GM11168 (cell line): ENCODE data around the gene IL18BP.

Experiments used
- in situ Hi-C: fragments of 300-500 bp; cut with MboI; formaldehyde crosslinking; loops from one replicate; pipeline ENCODE4 v1.12.0; 2022; ENCODE audit warnings: low sequenced_read_pairs; ENCODE audit not compliant: unreplicated experiment

The IL18BP gene

DNA sequence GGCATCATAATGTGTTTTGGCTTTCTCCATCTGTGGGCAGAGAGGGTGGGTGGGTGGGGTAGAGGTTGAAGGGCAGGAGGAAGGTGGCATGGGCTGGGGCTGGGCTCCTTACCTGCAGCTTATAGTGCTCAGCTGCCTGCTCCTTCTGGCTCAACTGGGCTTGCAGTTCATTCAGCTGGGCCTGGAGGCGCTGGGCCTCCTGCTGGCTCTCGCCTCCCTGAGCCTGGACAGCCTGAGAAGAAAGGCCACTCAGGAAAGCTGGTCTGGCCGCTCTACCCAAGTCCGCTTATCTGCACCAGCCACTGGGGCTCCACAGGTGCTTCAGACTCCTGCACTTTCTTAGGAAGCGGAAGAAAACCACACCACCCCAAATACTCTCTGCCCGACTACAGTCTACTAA is 10.4 kb downstream of the IL18BP start:
- in situ Hi-C loops = no loop called here

DNA sequence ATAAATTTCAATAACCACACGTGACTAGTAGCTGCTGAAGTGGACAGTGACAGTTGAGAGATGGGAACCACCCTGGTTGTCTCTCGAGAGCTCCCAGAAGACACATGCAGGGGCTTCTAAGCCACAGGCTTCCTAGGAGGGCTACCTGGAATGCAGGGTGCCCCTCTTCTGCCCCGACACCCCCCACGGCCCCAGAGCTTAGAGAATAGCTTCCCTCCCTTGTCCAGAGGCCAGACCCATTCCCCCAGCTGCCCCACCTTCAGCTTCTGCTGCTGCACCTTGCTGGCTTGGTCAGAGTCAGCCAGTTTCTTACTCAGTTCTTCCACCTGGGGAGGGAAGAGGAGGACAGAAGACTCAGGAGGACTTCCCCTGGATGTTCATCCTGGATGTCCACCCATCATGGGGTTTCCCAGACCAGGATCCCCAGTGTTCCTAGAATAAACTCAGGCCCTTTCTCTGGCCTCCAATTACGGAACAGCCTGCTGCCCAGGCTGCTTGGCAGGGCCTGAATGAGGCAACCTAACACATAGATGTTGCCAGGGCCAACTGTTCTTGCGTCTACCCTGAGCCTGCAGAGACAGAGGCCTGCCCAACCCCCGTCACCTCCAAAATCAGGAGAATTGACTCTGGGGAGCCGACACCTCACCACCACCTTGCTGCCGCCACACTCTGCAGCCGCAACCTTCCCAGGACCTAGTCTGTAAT is 12.0 kb downstream of the IL18BP start:
- in situ Hi-C loops = no loop called here

DNA sequence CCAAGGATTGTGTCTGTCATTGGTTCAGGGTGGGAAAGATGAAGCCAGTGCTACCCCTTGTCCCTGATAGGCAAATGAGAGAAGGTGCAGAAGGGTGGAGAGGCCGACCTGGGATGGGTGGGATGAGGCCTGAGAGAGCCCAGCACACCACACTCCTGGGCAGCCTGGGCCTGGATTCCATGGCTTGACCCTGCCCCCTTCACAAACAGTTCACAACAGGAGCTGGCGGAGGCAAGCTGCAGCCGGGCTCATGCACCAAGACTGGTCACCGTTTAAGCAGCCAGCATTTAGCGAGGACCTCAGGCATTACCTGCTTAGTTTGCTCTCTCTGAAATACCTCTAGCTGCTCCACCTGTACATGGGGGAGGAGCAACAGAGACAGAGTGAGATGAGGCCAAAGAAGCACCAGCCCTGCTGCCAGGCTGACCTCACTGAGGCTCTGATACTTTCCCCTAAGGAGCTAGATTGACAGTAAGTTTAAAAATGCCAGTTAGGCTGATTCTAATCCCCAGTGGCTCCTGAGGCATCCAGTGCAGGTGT is 13.5 kb downstream of the IL18BP start:
- in situ Hi-C loops = no loop called here

DNA sequence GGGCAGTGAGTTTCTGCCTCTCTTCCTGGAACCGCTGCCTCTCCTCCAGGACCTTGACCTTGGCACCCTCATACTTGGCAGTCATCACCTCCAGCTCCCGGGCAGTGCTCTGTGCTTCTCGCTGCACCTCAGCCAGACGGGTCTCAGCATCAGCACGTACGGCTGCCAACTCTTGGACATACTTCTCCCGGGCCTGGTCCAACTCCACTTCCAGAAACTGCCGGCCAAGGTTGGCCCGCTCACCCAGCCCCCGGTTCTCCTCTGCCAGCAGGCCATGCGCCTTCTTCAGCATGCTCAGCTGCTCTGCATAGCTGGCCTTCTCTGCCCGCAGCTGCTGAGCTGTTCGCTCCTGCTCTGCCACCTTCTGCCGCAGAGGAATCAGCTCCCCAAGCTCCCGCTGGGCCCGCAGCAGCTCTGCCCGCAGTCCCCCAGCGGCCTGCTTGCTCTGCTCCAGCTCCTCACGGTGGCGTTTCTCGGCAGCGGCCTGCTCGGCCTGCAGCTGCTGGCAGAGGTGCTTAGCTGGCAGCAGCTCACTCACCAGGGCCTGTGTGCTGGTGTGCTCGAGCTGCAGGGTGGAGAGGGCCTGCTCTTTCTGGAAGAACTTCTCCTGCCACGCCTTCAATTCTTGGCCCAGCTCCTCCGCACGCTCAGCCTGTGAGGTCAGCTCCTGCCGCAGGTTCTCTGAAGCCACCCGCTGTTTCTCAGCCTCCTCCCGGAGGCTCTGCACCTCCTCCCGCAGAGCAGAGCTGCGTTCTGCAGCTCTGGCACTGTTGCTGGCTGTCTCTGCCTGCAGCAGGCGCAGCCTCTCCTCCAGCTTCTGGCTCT is 14.4 kb downstream of the IL18BP start:
- in situ Hi-C loops = no loop called here

DNA sequence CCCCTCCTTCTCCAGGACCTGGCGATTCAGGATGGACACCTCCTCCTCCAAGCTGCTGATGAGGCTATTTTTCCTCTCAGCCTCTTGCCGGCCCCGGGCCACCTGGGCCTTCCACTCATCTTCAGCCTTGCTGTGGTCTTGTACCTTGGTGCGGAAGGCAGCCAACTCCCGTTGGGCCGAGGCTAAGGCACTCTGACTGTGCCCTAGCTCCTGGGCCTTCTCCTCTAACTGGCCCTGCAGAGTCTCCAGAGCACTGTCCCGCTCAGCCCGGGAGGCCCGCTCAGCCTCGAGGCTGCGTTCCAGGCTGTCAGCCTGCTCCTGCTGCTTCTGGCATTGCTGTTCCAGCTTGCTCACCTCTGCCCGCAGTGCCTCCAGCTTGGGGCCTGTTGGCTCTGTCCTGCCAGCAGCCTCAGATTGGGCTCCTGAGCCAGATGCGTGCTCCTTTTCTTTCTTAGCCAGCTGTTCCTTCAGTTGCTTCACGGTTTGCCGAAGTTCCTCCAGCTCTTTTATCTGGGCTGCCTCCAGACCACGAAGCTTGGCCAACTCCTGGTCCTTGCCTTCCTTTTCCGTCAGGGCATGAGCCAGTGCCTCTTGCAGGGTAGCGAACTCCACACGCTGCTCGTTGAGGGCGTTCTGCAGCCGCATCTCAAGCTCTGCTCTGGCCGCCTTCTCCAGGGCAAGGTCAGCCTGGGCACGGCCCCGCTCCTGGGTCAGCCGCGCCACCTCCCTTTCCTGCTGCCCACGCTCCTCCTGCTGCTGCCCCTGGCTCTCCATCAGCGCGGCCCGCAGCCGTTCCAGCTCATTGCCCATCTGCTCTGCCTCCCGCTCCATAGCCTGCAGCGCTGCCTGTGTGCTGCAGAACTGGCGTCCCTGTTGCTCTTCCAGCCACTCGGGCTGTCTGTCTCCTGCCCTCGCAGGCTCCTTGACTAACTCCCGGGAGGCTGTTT is 15.3 kb downstream of the IL18BP start:
- in situ Hi-C loops = no loop called here

DNA sequence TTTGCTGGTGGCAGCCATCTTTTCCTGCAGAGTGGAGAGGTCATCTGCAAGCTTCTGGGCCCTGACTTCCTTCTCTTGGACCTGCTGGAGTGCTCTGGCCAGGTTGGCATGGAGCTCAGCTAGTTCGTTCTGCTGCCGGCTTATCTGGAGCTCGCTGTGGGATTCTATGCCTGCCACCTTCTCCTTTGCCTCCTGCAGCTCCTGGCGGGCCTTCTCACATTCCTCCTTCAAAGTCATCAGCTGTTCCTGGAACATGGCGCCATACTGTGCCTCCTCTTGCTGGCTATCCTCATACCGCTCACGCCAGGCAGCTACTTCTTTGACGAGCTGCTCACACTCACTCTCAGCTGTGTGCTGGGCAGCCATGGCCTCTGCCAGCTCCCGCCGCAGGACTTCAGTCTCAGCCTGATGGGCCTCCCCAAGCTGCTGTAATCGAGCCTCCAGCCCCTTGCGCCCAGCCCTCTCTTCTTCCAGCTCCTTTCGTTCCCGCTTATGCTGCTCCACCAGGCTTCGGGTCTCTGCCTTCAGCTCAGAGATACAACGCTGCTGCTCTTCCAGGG is 16.1 kb downstream of the IL18BP start:
- in situ Hi-C loops = no loop called here

DNA sequence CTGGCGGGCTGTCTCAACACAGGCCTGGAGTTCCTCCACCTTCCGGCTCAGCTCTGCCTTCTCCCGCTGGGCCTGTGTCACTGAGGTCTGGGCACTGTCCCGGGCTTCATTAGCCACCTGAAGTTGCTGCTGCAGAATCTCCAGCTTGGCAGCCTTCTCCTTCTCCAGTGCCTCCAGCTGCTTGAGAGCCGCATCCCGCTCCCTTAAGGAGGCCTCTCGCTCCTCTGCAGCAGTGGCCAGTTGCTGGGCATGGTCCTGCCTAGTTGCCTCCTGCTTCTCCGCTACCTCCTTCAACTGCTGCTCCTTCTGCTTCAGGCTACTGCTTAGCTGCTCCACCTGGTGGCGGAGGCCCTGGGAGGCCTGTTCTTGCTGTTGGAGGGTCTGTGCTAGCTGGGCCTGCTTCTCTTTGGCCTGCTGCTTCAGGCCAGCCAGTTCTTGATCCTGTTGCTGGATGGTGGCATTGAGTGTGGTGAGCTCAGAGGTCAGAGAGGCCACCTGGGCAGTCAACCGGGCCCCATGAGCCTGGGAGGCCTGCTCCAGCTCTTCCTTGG is 16.9 kb downstream of the IL18BP start:
- in situ Hi-C loops = no loop called here

DNA sequence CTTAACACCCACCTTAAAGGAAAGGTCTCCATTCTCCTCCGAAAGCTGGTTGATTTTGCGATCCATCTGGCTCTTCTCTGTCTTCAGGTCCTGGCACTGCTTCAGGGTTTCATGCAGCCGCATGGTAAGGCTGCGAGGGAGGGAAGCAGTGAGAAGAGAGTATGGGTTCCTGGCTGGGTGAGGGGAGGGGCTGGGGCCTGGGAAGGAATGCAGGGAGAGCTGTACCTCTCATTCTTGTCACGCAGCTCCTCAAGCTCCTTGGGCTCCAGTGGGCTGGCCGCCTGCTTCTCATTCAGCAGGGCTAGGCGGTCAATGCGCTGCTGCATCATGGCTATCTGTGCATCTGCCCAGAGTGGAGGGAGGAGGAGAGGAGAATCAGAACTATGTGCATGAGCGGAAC is 19.5 kb downstream of the IL18BP start:
- in situ Hi-C loops = no loop called here

DNA sequence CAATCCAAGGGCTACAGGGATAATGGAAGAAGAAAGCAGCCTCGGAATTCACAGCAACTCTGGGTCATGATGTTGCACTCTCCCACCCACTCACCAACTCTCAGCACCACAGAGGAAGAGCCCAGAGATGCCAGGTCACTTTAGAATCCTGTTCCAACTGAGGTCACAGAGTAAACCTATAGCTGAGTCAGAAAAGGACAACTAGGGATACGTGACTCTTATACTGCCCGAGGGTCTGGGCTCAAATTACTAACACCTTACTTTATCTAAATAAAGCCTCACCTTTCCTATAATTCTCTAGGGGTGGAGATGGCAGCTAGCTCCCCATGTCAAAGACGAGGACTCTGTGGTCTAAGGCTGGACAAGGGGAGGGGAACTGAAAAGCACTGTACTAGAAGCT is 24.6 kb downstream of the IL18BP start:
- in situ Hi-C loops = loop anchor here (10.0 kb wide), 1 partner anchor 71 kb away; no protein-coding TSS in a partner anchor

DNA sequence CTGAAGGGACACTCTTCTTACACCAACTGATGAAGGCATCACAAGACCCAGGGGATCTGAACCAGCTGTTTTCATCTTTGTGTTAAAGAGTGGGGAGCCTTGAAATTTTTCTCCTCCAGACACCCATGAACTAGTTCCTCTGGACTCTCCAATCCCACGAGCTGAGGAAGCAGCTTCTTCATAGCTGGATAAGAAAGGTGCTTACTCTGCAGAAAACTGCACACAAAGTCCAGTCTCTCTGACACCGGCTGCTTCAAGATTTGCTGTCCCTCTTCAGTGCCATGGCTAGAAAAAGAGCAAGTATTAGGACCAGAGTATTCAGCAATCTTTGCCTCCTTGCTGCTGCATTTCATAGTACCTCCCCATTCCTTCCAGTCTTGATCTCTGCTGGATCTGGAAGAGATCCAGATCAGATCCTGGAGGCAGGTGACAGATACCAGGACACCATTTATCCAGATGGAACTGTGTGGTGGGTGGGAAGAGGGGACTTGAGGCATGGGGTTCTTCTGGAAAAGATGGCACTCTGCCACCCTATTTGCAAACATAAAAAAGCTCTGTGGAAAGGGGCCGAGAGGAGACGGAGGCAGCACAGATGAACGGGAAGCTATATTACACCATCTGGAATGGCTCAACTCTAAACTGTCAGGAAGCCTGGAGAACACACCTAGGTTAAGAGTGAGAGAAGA is 25.5 kb downstream of the IL18BP start:
- in situ Hi-C loops = loop anchor here (10.0 kb wide), 1 partner anchor 71 kb away; no protein-coding TSS in a partner anchor

DNA sequence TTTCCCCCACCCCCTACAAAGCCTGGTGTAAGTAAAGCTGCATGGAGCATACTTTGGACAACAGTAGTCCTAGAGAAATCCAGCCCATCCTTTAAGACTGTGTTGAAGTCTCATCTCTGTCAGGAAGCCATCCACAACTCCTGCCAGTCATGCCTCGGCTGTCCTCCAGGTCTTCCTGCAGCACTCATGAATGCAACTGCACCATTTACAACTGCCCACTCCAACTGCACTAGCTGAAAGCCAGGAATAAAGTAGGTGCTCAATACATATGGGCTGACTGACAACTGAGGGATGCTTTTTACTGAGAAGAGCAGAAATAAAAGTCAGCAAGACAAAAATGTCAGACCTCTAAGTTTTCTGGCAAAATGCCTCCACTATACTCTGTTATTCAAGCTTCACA is 27.4 kb downstream of the IL18BP start:
- in situ Hi-C loops = loop anchor here (10.0 kb wide), 1 partner anchor 69 kb away; no protein-coding TSS in a partner anchor

DNA sequence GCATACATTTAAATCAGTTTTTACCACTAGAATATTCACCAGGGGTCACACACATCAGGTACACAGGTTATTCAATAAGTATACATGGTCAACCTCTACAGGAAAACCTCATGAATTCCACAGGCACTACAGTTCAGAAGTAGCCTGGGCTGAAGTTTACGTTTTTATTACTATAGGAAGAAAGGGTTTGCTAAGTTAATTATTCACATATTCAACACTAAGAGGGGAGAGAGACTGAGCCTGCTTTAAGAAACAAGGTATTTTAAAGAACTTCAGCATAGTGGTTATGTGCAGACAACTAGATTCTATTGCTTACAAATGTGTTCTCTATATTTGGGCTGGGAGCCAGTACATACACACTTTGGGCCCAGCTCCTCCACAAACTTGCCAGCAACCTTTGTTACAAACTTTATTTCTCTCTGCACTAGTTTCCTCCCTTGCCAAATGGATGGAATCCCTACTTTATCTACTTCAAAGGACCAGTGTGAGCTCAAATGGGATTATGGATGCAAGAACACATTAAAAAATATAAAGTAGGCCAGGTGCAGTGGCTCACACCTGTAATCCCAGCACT is 31.9 kb downstream of the IL18BP start:
- in situ Hi-C loops = no loop called here

DNA sequence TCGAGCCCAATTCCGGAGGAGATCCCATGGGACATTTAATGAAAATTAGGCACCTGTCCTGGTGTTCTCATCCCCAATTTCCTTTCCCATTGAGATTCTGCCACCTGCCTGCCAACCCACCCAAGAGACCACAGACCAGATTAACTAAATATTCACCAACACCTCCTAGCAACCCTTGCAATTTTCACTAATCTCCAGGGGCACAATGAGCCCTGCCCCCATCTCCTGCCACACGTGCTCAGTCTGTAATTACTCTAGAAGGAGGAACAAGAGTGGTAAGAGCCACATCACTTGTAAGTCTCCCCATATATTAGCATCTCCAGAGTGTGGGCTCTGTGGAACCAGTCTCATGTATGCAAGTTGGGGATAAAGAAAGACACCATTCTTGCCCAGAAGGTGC is 38.0 kb downstream of the IL18BP start:
- in situ Hi-C loops = no loop called here

DNA sequence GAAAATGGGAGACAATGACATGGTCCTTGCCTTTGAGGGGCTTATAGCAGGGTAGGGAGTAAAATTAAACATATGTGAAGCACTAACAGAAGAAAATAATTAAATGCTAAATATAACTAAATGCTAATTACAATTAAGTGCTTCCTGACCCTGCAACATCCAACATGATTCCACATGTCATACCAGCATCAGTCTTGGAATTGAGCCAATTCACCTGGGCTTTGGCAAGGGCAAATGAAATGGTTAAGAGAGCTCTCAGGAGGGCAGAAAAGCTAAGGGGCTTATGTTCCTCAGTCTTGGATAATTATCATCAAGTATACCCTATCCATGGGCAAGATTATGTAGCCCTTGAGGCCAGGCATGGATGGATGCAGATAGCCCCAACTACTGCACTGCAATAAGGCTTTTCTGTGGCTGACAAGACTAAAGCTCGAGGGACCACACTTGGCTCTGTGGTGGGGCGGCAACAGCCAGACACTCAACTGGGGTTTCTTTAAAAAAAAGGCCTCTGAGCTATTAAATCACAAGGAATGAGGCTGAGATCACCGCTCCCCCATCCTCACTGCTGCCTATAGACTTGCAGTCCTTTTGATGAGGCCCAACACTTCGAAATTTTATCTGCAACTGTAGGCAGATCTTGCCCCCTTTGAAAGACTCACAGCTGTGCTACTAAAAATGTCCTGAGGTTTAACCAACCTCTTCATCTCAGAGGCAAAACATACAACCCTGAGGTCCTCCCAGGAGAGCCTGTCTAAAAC is 39.0 kb downstream of the IL18BP start:
- in situ Hi-C loops = no loop called here

DNA sequence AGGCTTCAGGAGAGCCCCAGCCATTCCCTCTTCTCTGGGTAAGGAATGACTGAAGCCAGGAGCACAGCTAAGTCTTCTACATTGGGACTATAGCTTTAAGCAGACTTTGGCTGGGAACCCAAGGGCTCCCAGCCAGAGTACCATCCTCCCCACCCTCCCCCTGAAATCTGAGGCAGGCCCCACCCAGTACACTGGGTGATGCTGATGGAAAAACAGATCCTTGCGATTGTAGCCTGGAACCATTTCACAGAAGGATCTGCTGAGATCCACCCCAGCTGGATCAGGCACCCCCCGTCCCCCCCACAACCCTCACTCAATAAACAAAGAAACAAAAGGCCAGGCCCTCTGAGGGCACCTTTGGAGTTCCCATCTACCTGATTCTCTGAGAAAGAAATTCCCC is 39.8 kb downstream of the IL18BP start:
- in situ Hi-C loops = no loop called here

DNA sequence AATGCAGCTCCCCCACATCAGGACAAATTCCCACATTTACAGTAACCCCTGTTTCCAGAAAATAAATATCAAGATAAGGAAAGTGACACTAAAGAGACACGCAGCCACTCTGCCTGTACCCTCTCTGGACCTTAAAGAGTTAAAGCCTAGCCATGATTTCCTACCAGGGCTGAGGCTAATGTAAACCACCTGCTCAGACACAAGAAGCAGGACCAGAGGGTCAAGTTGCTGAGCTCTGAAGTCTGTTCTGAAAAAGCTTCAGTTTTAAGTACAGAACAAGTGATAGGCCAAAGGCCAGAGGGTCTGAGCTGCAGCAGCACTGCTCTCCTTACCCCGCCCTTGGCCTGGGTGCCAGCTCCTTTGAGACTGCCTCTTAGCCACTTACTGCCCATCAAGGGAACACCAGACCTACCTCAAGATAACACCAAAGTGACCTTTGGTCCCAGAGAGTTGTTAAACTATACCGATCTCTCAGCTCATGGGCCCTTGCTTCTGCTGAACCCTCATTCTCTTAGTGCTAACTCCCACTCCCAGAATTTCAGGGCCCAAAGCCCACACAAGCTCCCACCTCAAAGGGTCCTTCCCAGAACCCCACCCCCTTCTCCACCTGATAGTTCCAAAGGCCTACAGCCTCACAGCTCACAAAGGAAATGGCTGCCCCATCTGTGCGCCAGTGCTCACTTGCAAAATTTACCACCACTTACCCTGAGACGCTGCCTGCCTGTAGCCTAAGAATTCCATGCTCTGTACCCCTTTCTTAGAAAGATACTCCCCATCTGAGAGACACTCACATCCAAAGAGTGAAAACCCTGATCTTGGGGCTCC is 40.5 kb downstream of the IL18BP start:
- in situ Hi-C loops = no loop called here

DNA sequence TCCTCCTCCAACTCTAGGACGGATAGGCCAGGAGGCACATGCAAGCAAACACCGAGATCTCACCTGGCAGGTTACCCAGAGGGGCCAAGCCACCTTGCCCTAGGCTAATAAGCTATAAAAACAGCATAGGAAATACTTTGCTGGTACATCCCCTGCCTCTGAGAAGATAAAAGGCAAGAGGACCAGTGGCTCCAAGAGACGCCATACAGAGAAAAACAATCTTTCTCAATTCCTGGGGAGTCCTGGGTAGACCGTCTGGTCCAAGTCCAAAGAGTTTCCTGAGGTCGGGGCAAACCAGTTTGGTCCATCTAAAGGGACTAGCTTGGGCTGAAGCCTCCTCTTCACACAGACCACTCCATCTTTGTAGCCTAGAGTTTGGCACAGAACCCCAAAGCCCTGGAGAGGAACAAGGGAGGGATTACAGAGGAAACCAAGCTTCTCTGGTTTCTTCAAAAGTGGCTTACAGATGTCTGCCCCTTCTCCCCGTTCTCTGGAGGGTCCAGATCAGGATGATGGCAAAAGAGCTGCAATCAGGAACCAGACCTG is 41.2 kb downstream of the IL18BP start:
- in situ Hi-C loops = no loop called here
